Stimulated activated CD8-positive, alpha-beta memory T cell treated with anti-CD3 and anti-CD28 coated beads, Interleukin-15, amount 100 ng/mL, for 48 hours (primary cell): Measurements from ENCODE around the gene ABTB2.

ENCODE experiments used
- DNase-seq, 2 donors: peaks; one replicate each; pipeline ENCODE4 v3.0.0-alpha.2; 2020; ENCODE audit warnings: low read depth in 2 of 2

The ABTB2 gene

GRCh38 chr11:34169686-34170085, 188.1 kb downstream of the ABTB2 start:
- DNase-seq = no peak

- no peak for DNase-seq
Measured at GRCh38 chr11:34168642-34169420, 189.0 kb downstream of the ABTB2 start.

GRCh38 chr11:34167961-34168360, 189.8 kb downstream of the ABTB2 start:
- no peak for DNase-seq

GRCh38 chr11:34166806-34167740, 190.7 kb downstream of the ABTB2 start:
- DNase-seq = no peak

- DNase-seq = no peak
Measured at GRCh38 chr11:34165786-34166555, 191.8 kb downstream of the ABTB2 start.

- no peak for DNase-seq
Measured at GRCh38 chr11:34165121-34165520, 192.7 kb downstream of the ABTB2 start.

- no peak for DNase-seq
Measured at GRCh38 chr11:34162856-34163255, 195.0 kb downstream of the ABTB2 start.

GRCh38 chr11:34162493-34162820, 195.4 kb downstream of the ABTB2 start:
- no peak for DNase-seq

- peak; percentile 65 to 71 for DNase-seq
Measured at GRCh38 chr11:34161812-34162492, 195.9 kb downstream of the ABTB2 start.

GRCh38 chr11:34161361-34161760, 196.4 kb downstream of the ABTB2 start:
- no peak for DNase-seq

GRCh38 chr11:34160791-34161190, 197.0 kb downstream of the ABTB2 start:
- DNase-seq = no peak

- no peak for DNase-seq
Measured at GRCh38 chr11:34160049-34160721, 197.6 kb downstream of the ABTB2 start.

- DNase-seq = peak; percentile 33
Measured at GRCh38 chr11:34158661-34159060, 199.1 kb downstream of the ABTB2 start.

- DNase-seq = no peak
Measured at GRCh38 chr11:34157163-34157562, 200.6 kb downstream of the ABTB2 start.

GRCh38 chr11:34155757-34156062, 202.1 kb downstream of the ABTB2 start:
- DNase-seq = no peak

- no peak for DNase-seq
Measured at GRCh38 chr11:34155057-34155756, 202.6 kb downstream of the ABTB2 start.

GRCh38 chr11:34154059-34154875, 203.5 kb downstream of the ABTB2 start:
- no peak for DNase-seq

- no peak for DNase-seq
Measured at GRCh38 chr11:34151916-34152845, 205.6 kb downstream of the ABTB2 start.

- no peak for DNase-seq
Measured at GRCh38 chr11:34151166-34151565, 206.6 kb downstream of the ABTB2 start.
